Peyer's patch (tissue), 4 donors: ENCODE measurements around the gene CHKA. TPM values are rescaled to one million over a fixed set of nuclear protein-coding genes. Genes with fewer than 3 reads are reported as not detected.

Experiments
- DNase-seq, 3 donors: peaks; one replicate each; pipeline ENCODE4 v3.0.0-alpha.2; 2017 to 2019
- H3K27ac ChIP-seq, 4 donors: fragments of 200-600 bp; sonication (generic); one replicate each; pipeline ENCODE4 v1.5.1; 2016 to 2019
- H3K27me3 ChIP-seq, 2 donors: fragments of 200-600 bp; sonication (generic); one replicate each; pipeline ENCODE4 v1.5.1; 2019
- H3K36me3 ChIP-seq, 3 donors: fragments of 200-600 bp; sonication (generic); one replicate each; pipeline ENCODE4 v1.5.1; 2016 to 2019
- H3K4me1 ChIP-seq, 4 donors: fragments of 200-600 bp; sonication (generic); one replicate each; pipeline ENCODE4 v1.5.1; 2016 to 2019
- H3K4me3 ChIP-seq, 4 donors: fragments of 200-600 bp; sonication (generic); 1 replicate in 3 of 4; 2 replicates in 1 of 4; pipeline ENCODE4 v1.5.1; 2016 to 2019; ENCODE audit warnings: mild to moderate bottlenecking in 1 of 4
- H3K9me3 ChIP-seq, 4 donors: fragments of 200-600 bp; sonication (generic); one replicate each; pipeline ENCODE4 v1.5.1; 2016 to 2019; ENCODE audit warnings: mild to moderate bottlenecking in 1 of 4
- CTCF ChIP-seq, 6 experiments: fragments of 450-650 bp in 4 of 6; fragments of 200-600 bp in 2 of 6; sonication (generic) in 1 of 6; IDR thresholded peaks; one replicate each; pipeline ENCODE4 v1.5.1; 2017 to 2019; ENCODE audit warnings: antibody characterized with exemption in 6 of 6, mild to moderate bottlenecking in 3 of 6, moderate library complexity in 1 of 6
- POLR2A ChIP-seq, 2 donors: fragments of 450-650 bp; IDR thresholded peaks; one replicate each; pipeline ENCODE4 v1.5.1; 2017; ENCODE audit warnings: antibody characterized with exemption in 2 of 2, mild to moderate bottlenecking in 2 of 2, moderate library complexity in 2 of 2
- total RNA-seq, 4 donors: library from RNA; depleted of rRNA; stranded (reverse); fragments of >200 nt; gene quantifications; one replicate each; pipeline ENCODE4 v1.1.0, GENCODE V29; 2016

The CHKA gene
- total RNA-seq, 4 donors from 2014 or later = 41.3 to 179 (median 130) TPM

GRCh38 chr11:68017980-68018729, 103.0 kb downstream of the CHKA start:
- peaks cover 0 to 7% (median 0%) of the 10 kb centered on the region in 3 donors for H3K36me3 ChIP-seq
- no peaks in the 10 kb centered on the region for H3K9me3 ChIP-seq
- no peak overlapping the region for H3K4me3 ChIP-seq
- DNase-seq = no peak
- no peak for TF ChIP-seq CTCF (IDR thresholded peaks at IDR 0.05)
- no peaks in the 10 kb centered on the region for H3K27me3 ChIP-seq
- no peak overlapping the region for H3K27ac ChIP-seq
- H3K4me1 ChIP-seq = peaks cover 0 to 27% (median 1%) of the 10 kb centered on the region in 4 donors

DNA sequence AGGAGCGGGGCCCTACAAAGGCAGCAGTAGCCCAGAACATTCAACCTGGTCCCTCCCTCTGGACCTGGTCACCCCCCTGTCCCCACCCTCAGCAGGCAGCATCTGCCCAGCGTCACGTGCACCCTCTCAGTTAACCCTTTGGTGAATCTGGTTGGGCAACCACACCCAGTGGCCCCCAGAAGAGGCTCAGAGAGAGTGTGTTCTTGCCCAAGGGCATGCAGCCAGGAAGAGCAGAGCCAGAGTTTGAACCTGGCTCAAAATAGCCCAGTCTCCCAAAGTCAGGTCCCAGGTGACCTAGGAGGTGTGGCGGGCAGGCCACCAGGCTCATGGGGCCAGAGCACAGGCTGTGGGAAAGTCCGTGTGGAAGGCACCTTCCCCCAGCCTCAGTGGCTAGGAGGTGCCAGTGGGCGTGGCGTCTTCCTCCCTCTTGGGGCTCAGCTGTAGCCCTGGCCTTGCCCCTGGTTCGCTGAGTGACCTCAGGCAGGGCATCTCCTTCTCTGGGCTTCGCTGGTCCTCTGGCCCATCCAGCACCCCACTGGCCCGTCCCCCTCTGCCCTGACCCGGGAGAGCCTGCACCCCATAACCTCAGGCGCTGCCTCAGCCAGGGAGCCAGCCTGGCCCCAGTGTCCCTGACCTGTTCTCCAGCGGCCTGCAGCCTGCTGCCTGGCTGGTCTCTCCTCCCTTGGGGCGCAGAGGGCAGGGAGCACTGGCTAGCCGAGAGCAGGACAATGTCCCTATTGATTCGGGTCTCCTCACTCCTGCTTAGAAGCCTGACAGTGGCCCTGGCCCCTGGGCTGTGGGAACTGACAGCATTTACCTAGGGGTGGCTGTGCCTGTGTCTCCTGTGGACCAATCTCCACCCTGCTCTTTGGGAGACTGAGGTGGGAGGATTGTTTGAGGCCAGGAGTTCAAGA, 104.0 kb downstream of the CHKA start:
- Histone ChIP-seq H3K4me1 (peaks cover 0 to 29% (median 1%) of the 10 kb centered on the region in 4 donors), H3K9me3 (no peaks in the 10 kb centered on the region), H3K36me3 (peaks cover 0 to under 1% (median 0%) of the 10 kb centered on the region in 3 donors), H3K27me3 (no peaks in the 10 kb centered on the region), H3K4me3 (no peak overlapping the region), H3K27ac (peak overlapping the region in 1 of 4 donors; percentile 9)
- DNase-seq = no peak
- TF ChIP-seq CTCF (IDR thresholded peaks at IDR 0.05) = no peak

GRCh38 chr11:68016161-68016903, 104.9 kb downstream of the CHKA start:
- Histone ChIP-seq H3K4me1 (peaks cover 0 to 37% (median 1%) of the 10 kb centered on the region in 4 donors), H3K27me3 (no peaks in the 10 kb centered on the region), H3K4me3 (no peak overlapping the region), H3K9me3 (no peaks in the 10 kb centered on the region), H3K36me3 (no peaks in the 10 kb centered on the region), H3K27ac (peak overlapping the region in 1 of 4 donors; percentile 9)
- TF ChIP-seq CTCF (IDR thresholded peaks at IDR 0.05) (no peak), POLR2A (IDR thresholded peaks at IDR 0.05) (no peak)
- DNase-seq = no peak

DNA sequence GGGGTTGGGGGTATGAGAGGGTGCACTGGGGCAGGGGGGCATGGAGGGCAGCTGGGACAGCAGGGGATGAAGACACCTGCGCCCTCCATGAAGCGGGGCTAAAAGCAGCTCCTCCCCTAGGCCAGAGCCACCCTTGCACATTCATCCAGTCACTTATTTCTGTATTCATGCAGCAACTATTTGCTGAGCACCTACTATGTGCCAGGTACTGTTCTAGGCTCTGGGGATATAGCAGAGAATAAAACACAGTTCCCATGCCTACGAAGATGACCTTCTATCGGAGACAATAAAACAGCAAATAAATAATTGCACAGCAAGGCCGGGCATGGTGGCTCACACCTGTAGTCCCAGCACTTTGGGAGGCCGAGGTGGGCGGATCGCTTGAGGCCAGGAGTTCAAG, 105.7 kb downstream of the CHKA start:
- H3K9me3 ChIP-seq = no peaks in the 10 kb centered on the region
- DNase-seq = no peak
- no peaks in the 10 kb centered on the region for H3K36me3 ChIP-seq
- TF ChIP-seq POLR2A (IDR thresholded peaks at IDR 0.05) (no peak), CTCF (IDR thresholded peaks at IDR 0.05) (no peak)
- no peak overlapping the region for H3K4me3 ChIP-seq
- no peaks in the 10 kb centered on the region for H3K27me3 ChIP-seq
- no peak overlapping the region for H3K27ac ChIP-seq
- peaks cover 0 to 46% (median 3%) of the 10 kb centered on the region in 4 donors for H3K4me1 ChIP-seq

DNA sequence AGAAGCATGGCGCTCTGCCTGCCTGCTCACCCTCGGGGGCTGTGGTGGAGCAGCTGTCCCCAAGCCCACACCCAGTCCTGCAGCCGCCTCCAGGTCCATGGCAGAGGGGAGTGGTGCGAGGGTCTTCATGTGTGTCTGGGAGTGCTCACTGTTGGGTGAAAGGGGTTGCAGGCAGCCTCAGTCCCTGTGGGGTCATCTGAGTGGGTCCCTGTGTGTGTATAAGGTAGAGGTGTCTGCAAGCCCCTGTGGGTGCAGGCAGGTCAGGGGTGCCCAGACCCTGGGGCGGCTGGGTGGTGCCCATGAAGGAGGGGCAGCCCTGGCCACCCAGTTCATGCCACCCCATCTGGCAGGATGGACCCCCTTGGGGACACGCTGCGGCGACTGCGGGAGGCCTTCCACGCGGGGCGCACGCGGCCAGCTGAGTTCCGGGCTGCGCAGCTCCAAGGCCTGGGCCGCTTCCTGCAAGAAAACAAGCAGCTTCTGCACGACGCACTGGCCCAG, 106.2 kb downstream of the CHKA start:
- DNase-seq = no peak

More for the DNA sequence above, 106.2 kb downstream of the CHKA start:
- H3K36me3 ChIP-seq = no peaks in the 10 kb centered on the region
- H3K27ac ChIP-seq = peak overlapping the region in 3 of 4 donors; percentile 59 to 91 (median 79)
- no peaks in the 10 kb centered on the region for H3K9me3 ChIP-seq
- H3K4me3 ChIP-seq = peak overlapping the region in 1 of 4 donors; percentile 2
- peaks cover 4 to 48% (median 5%) of the 10 kb centered on the region in 4 donors for H3K4me1 ChIP-seq
- TF ChIP-seq POLR2A (IDR thresholded peaks at IDR 0.05) (no peak), CTCF (IDR thresholded peaks at IDR 0.05) (peak in 1 of 6 experiments; percentile 1)
- no peaks in the 10 kb centered on the region for H3K27me3 ChIP-seq
